HL-60 (cell line): ENCODE measurements around the gene STXBP5.
A peak's percentile ranks its signal among the peaks of the same experiment; 100 is the strongest.

Experiments
- DNase-seq, 2 experiments: peaks; one replicate each; pipeline ENCODE4 v3.0.0-alpha.2; 2010 to 2020; ENCODE audit warnings: low read depth in 1 of 2, low spot score in 1 of 2
- H3K27ac ChIP-seq: fragments of 250-450 bp; sonication (Bioruptor Pico); replicated peaks from 2 replicates; pipeline ENCODE4 v1.5.1; 2020; ENCODE audit warnings: mild to moderate bottlenecking, moderate library complexity
- H3K27me3 ChIP-seq: fragments of 250-450 bp; sonication (Bioruptor Pico); 2 replicates; pipeline ENCODE4 v1.5.1; 2021; ENCODE audit warnings: mild to moderate bottlenecking, moderate library complexity; ENCODE audit not compliant: insufficient read depth, poor library complexity, severe bottlenecking
- H3K4me3 ChIP-seq: replicated peaks from 2 replicates; pipeline ENCODE4 v1.5.1; 2011; ENCODE audit warnings: mild to moderate bottlenecking, control low read depth, low read length; ENCODE audit not compliant: insufficient read depth
- GABPA ChIP-seq: IDR thresholded peaks from 2 replicates; pipeline ENCODE4 v1.6.1; 2012; ENCODE audit warnings: low read depth
- POLR2AphosphoS5 ChIP-seq: IDR thresholded peaks from 2 replicates; pipeline ENCODE4 v1.6.1; 2012; ENCODE audit warnings: low read depth
- SPI1 ChIP-seq: IDR thresholded peaks from 2 replicates; pipeline ENCODE4 v1.6.1; 2012; ENCODE audit warnings: low read depth, mild to moderate bottlenecking, borderline replicate concordance
- TF ChIP-seq, protein P1 (sequence below): IDR thresholded peaks from 2 replicates; pipeline ENCODE4 v1.6.1; 2012; ENCODE audit warnings: low read depth; ENCODE audit not compliant: insufficient replicate concordance
- TF ChIP-seq, protein P2 (sequence below): IDR thresholded peaks from one replicate; pipeline ENCODE4 v1.5.1; 2011; ENCODE audit warnings: low read length, control low read depth, inconsistent platforms; ENCODE audit not compliant: insufficient read depth

STXBP5 gene

DNA sequence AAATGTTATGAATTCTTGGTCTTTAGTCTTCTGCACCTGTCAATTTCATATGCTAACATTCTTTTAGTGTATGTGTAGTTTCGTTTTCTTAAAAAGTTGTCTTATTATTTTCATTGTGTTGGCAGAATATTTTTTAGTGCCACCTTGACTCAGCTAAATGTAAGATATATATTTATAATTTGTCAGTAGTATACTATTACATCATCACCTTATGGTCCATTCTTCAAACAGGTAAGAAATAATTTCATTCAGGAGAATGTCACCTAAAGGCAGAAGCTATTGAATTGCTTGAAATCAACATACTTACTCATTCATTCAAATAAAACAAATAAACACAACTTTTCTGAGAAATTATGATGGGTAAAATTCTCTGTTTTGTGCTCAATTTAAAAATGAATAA lies 3.5 kb upstream of the STXBP5 start:
- Histone ChIP-seq H3K27me3 (no peaks in the 10 kb centered on the region), H3K4me3 (no peak overlapping the region), H3K27ac (no peak overlapping the region)
- TF ChIP-seq SPI1 (no peak), GABPA (no peak), POLR2AphosphoS5 (no peak)
- TF ChIP-seq, protein P1, sequence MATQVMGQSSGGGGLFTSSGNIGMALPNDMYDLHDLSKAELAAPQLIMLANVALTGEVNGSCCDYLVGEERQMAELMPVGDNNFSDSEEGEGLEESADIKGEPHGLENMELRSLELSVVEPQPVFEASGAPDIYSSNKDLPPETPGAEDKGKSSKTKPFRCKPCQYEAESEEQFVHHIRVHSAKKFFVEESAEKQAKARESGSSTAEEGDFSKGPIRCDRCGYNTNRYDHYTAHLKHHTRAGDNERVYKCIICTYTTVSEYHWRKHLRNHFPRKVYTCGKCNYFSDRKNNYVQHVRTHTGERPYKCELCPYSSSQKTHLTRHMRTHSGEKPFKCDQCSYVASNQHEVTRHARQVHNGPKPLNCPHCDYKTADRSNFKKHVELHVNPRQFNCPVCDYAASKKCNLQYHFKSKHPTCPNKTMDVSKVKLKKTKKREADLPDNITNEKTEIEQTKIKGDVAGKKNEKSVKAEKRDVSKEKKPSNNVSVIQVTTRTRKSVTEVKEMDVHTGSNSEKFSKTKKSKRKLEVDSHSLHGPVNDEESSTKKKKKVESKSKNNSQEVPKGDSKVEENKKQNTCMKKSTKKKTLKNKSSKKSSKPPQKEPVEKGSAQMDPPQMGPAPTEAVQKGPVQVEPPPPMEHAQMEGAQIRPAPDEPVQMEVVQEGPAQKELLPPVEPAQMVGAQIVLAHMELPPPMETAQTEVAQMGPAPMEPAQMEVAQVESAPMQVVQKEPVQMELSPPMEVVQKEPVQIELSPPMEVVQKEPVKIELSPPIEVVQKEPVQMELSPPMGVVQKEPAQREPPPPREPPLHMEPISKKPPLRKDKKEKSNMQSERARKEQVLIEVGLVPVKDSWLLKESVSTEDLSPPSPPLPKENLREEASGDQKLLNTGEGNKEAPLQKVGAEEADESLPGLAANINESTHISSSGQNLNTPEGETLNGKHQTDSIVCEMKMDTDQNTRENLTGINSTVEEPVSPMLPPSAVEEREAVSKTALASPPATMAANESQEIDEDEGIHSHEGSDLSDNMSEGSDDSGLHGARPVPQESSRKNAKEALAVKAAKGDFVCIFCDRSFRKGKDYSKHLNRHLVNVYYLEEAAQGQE, result no peak
- TF ChIP-seq, protein P2, sequence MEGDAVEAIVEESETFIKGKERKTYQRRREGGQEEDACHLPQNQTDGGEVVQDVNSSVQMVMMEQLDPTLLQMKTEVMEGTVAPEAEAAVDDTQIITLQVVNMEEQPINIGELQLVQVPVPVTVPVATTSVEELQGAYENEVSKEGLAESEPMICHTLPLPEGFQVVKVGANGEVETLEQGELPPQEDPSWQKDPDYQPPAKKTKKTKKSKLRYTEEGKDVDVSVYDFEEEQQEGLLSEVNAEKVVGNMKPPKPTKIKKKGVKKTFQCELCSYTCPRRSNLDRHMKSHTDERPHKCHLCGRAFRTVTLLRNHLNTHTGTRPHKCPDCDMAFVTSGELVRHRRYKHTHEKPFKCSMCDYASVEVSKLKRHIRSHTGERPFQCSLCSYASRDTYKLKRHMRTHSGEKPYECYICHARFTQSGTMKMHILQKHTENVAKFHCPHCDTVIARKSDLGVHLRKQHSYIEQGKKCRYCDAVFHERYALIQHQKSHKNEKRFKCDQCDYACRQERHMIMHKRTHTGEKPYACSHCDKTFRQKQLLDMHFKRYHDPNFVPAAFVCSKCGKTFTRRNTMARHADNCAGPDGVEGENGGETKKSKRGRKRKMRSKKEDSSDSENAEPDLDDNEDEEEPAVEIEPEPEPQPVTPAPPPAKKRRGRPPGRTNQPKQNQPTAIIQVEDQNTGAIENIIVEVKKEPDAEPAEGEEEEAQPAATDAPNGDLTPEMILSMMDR, result no peak
- no peak for DNase-seq

DNA sequence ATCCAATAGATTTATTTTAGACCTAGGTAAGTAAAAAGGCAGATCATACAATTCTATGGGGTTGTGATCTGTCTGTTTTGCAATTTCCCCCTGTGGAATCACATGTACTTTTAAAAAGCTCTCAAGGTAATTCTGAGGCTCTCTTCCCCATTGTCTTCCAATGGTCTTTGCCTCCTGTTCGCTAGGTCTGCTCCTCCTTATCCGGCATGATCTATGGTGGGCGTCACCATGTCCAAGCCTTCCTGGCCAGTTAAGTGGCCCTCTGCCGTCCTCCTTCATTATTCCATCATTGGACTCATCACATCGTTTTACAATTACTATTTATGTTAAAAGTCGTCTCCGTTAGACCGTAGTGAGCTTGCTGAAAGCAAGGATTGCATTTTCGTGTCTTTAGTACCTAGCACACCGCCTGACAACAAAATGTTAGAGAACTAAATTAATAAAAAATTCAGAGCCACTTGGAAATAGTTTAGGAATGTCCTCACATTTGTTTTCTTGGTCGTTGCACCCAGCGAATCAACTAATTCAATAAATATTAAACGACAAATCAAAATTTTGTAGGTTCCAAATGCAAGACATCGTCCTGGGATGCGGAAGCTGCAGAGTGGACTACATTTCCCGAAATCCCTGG lies 2.2 kb upstream of the STXBP5 start:
- peak overlapping the region; percentile 92 for H3K4me3 ChIP-seq
- no peaks in the 10 kb centered on the region for H3K27me3 ChIP-seq
- DNase-seq, result peak in 1 of 2 experiments; percentile 83
- H3K27ac ChIP-seq, result peak overlapping the region; percentile 90
- TF ChIP-seq GABPA (no peak), SPI1 (no peak; the same call in 1 of the 2 replicates), POLR2AphosphoS5 (no peak)
- TF ChIP-seq, protein P2, result no peak
- TF ChIP-seq, protein P1, result no peak

DNA sequence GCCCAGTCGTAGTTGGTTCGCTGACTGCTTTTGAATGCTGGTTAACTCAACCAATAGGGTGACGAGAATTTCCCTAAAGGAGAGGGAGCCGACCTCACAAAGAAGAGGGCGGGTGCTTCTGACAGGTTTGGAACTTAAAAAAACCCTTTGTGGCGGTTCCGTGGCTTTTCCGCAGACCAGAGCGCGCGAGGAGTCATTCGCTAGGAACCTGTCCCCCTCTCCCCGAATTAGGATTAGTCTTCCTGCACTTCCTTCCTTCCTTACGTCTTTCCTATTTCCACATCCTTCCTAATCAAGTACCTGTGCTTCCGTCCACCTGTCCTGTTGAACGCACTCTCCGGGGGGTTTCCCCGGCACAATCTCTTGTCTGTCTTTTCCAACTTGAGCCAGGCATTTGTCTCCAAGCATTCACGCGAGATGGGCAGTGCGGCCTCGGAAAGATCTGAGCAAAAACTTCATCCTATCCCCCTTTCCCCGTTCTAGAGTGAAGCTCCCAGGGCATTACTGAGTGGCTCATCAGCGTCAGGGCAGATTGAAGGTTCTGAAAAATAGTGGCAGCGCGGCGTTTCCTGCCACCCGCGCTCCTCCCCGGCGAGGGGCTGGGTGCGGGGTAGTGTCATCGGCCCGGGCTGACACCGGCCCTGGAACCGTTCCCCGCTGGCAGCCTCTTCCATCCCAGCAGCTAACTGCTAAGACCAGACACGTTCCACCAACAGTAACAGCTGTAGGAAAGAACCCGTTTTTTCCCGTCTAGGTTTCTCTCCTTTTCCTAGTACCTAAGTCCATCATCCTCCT lies 1.5 kb upstream of the STXBP5 start:
- H3K27me3 ChIP-seq, result no peaks in the 10 kb centered on the region
- H3K27ac ChIP-seq, result peak overlapping the region; percentile 90
- H3K4me3 ChIP-seq, result peak overlapping the region; percentile 92
- peak; percentile 87 to 97 for DNase-seq
- TF ChIP-seq POLR2AphosphoS5 (peak; percentile 88), SPI1 (no peak)
- TF ChIP-seq, protein P1, result peak; percentile 20
